Astrocyte (in vitro differentiated cells and primary cell): ENCODE results near the gene FMN2. TPM values are rescaled to one million over a fixed set of nuclear protein-coding genes. Genes with fewer than 3 reads are reported as not detected.

Source experiments
- DNase-seq: peaks from one replicate; pipeline ENCODE4 v3.0.0-alpha.2; 2010; ENCODE audit warnings: low read depth
- FAIRE-seq: peaks from 2 replicates; lab custom pipeline; 2011; peaks lifted over from hg19 to GRCh38; lab: Jason Lieb, UNC
- H2AFZ ChIP-seq: 2 replicates; pipeline ENCODE4 v1.6.0; 2012; ENCODE audit warnings: low read depth, low read length, inconsistent platforms
- H3K27ac ChIP-seq: 2 replicates; pipeline ENCODE4 v1.5.1; 2011; ENCODE audit warnings: low read depth, low read length, inconsistent platforms
- H3K27me3 ChIP-seq: 2 replicates; pipeline ENCODE4 v1.6.0; 2011; ENCODE audit warnings: low read length, inconsistent platforms; ENCODE audit not compliant: insufficient read depth
- H3K36me3 ChIP-seq: 2 replicates; pipeline ENCODE4 v1.5.1; 2011; ENCODE audit warnings: low read length, inconsistent platforms; ENCODE audit not compliant: insufficient read depth
- H3K4me1 ChIP-seq: 2 replicates; pipeline ENCODE4 v1.5.1; 2011; ENCODE audit warnings: low read length, inconsistent platforms; ENCODE audit not compliant: insufficient read depth
- H3K4me2 ChIP-seq: 2 replicates; pipeline ENCODE4 v1.6.0; 2012; ENCODE audit warnings: low read length, inconsistent platforms
- H3K4me3 ChIP-seq: 2 replicates; pipeline ENCODE4 v1.5.1; 2011; ENCODE audit warnings: low read depth, mild to moderate bottlenecking, low read length, inconsistent platforms; ENCODE audit not compliant: insufficient read depth
- H3K79me2 ChIP-seq: 2 replicates; pipeline ENCODE4 v1.6.0; 2012; ENCODE audit warnings: mild to moderate bottlenecking, low read length, inconsistent platforms; ENCODE audit not compliant: insufficient read depth
- H3K9ac ChIP-seq: 2 replicates; pipeline ENCODE4 v1.6.0; 2012; ENCODE audit warnings: mild to moderate bottlenecking, low read length, inconsistent platforms
- H3K9me3 ChIP-seq: 2 replicates; pipeline ENCODE4 v1.5.1; 2012; ENCODE audit warnings: low read depth, mild to moderate bottlenecking, low read length, inconsistent platforms; ENCODE audit not compliant: insufficient read depth
- H4K20me1 ChIP-seq: 2 replicates; pipeline ENCODE4 v1.6.0; 2012; ENCODE audit warnings: low read length, inconsistent platforms; ENCODE audit not compliant: insufficient read depth
- H3K27ac Mint-ChIP-seq: one replicate; pipeline ENCODE4 v1.8.0; 2021; ENCODE audit warnings: mild to moderate bottlenecking, mixed read lengths; ENCODE audit not compliant: unreplicated experiment
- H3K27me3 Mint-ChIP-seq: one replicate; pipeline ENCODE4 v1.8.0; 2021; ENCODE audit warnings: low read depth, mixed read lengths; ENCODE audit not compliant: unreplicated experiment
- H3K36me3 Mint-ChIP-seq: one replicate; pipeline ENCODE4 v1.8.0; 2021; ENCODE audit warnings: low read depth, mixed read lengths; ENCODE audit not compliant: unreplicated experiment
- H3K4me1 Mint-ChIP-seq: one replicate; pipeline ENCODE4 v1.8.0; 2021; ENCODE audit warnings: low read depth, mixed read lengths; ENCODE audit not compliant: unreplicated experiment
- H3K4me3 Mint-ChIP-seq: one replicate; pipeline ENCODE4 v1.8.0; 2021; ENCODE audit warnings: mild to moderate bottlenecking, moderate library complexity, mixed read lengths; ENCODE audit not compliant: unreplicated experiment
- H3K9me3 Mint-ChIP-seq: one replicate; pipeline ENCODE4 v1.8.0; 2021; ENCODE audit warnings: mild to moderate bottlenecking, mixed read lengths; ENCODE audit not compliant: unreplicated experiment
- EZH2 ChIP-seq: IDR thresholded peaks from 2 replicates; pipeline ENCODE4 v1.6.1; 2012; ENCODE audit warnings: mild to moderate bottlenecking, low read length, inconsistent platforms; ENCODE audit not compliant: insufficient read depth
- total RNA-seq: library from RNA; stranded (reverse); gene quantifications from 2 replicates; pipeline ENCODE4 v1.2.1, GENCODE V29; 2021
- TF ChIP-seq, protein P1 (sequence below): IDR thresholded peaks from 2 replicates; pipeline ENCODE4 v1.5.1; 2011; ENCODE audit warnings: low read depth, mild to moderate bottlenecking, inconsistent platforms, low read length, moderate library complexity; ENCODE audit not compliant: insufficient read depth

FMN2 gene
- total RNA-seq, 1 donor from 2014 or later, result 2.4 TPM

GRCh38 chr1:240164742-240165141 is 73.1 kb downstream of the FMN2 start:
- Histone ChIP-seq H4K20me1 (no peaks in the 10 kb centered on the region), H3K79me2 (no peaks in the 10 kb centered on the region), H3K9me3 (no peaks in the 10 kb centered on the region), H3K4me1 (no peaks in the 10 kb centered on the region), H3K27me3 (no peaks in the 10 kb centered on the region), H3K4me3 (no peak overlapping the region), H3K4me2 (no peak overlapping the region), H3K36me3 (no peaks in the 10 kb centered on the region), H3K27ac (no peak overlapping the region), H3K9ac (no peak overlapping the region), H2AFZ (no peak overlapping the region)
- Mint-ChIP-seq H3K4me3 (no peak overlapping the region), H3K4me1 (no peaks in the 10 kb centered on the region), H3K36me3 (no peaks in the 10 kb centered on the region), H3K9me3 (peaks cover 6% of the 10 kb centered on the region), H3K27me3 (no peaks in the 10 kb centered on the region), H3K27ac (no peak overlapping the region)
- DNase-seq (no peak), FAIRE-seq (no peak)
- no peak for TF ChIP-seq EZH2
- TF ChIP-seq, protein P1, sequence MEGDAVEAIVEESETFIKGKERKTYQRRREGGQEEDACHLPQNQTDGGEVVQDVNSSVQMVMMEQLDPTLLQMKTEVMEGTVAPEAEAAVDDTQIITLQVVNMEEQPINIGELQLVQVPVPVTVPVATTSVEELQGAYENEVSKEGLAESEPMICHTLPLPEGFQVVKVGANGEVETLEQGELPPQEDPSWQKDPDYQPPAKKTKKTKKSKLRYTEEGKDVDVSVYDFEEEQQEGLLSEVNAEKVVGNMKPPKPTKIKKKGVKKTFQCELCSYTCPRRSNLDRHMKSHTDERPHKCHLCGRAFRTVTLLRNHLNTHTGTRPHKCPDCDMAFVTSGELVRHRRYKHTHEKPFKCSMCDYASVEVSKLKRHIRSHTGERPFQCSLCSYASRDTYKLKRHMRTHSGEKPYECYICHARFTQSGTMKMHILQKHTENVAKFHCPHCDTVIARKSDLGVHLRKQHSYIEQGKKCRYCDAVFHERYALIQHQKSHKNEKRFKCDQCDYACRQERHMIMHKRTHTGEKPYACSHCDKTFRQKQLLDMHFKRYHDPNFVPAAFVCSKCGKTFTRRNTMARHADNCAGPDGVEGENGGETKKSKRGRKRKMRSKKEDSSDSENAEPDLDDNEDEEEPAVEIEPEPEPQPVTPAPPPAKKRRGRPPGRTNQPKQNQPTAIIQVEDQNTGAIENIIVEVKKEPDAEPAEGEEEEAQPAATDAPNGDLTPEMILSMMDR, result no peak

DNA sequence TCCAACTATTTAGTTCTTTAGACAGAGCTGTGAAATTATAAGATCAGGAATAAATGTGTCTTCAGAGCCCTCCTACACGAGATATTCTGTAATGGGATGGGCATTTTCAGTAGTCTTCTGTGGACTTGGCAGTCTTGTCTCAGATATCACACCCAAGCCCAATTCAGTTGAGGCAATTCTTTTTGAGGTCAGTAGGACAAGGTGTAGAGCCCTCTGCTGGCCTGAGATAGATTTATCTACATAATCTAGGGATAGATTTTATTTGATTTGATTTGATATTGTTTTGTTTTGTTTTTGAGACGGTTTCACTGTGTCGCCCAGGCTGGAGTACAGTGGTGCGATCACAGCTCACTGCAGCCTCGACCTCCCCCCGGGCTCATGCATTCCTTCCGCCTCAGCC is 77.5 kb downstream of the FMN2 start:
- Histone ChIP-seq H3K4me3 (no peak overlapping the region), H3K4me2 (no peak overlapping the region), H3K27ac (no peak overlapping the region), H3K27me3 (no peaks in the 10 kb centered on the region), H2AFZ (no peak overlapping the region), H3K9me3 (no peaks in the 10 kb centered on the region), H3K36me3 (no peaks in the 10 kb centered on the region), H3K9ac (no peak overlapping the region), H3K79me2 (no peaks in the 10 kb centered on the region), H4K20me1 (no peaks in the 10 kb centered on the region), H3K4me1 (no peaks in the 10 kb centered on the region)
- FAIRE-seq (no peak), DNase-seq (no peak)
- TF ChIP-seq EZH2, result no peak
- TF ChIP-seq, protein P1, result peak; percentile 36
- Mint-ChIP-seq H3K27ac (no peak overlapping the region), H3K9me3 (no peaks in the 10 kb centered on the region), H3K4me3 (no peak overlapping the region), H3K27me3 (no peaks in the 10 kb centered on the region), H3K4me1 (no peaks in the 10 kb centered on the region), H3K36me3 (no peaks in the 10 kb centered on the region)

DNA sequence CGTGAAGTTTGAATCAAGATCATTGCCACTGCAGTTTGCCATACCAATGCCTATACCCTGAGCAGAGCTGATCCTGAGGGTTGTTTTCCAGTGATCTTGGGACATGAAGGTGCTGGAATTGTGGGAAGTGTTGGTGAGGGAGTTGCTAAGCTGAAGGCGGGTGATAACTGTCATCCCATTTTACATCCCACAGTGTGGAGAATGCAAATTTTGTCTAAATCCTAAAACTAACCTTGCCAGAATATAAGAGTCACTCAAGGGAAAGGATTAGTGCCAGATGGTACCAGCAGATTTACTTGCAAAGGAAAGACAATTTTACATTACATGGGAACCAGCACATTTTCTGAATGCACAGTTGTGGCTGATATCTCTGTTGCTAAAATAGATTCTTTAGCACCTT is 78.6 kb downstream of the FMN2 start:
- no peaks in the 10 kb centered on the region for H3K4me1 ChIP-seq

More for the DNA sequence above, 78.6 kb downstream of the FMN2 start:
- H3K79me2 ChIP-seq, result no peaks in the 10 kb centered on the region
- H3K4me1 Mint-ChIP-seq, result no peaks in the 10 kb centered on the region
- no peaks in the 10 kb centered on the region for H3K27me3 Mint-ChIP-seq
- H3K4me3 Mint-ChIP-seq, result no peak overlapping the region
- no peaks in the 10 kb centered on the region for H3K36me3 ChIP-seq
- no peak overlapping the region for H3K27ac Mint-ChIP-seq
- no peak overlapping the region for H2AFZ ChIP-seq
- H3K27ac ChIP-seq, result no peak overlapping the region
- H3K9me3 ChIP-seq, result no peaks in the 10 kb centered on the region
- H3K36me3 Mint-ChIP-seq, result no peaks in the 10 kb centered on the region
- no peak for FAIRE-seq
- no peak overlapping the region for H3K4me2 ChIP-seq
- H4K20me1 ChIP-seq, result no peaks in the 10 kb centered on the region
- no peaks in the 10 kb centered on the region for H3K9me3 Mint-ChIP-seq
- no peak overlapping the region for H3K9ac ChIP-seq
- no peak for DNase-seq
- no peak overlapping the region for H3K4me3 ChIP-seq
- TF ChIP-seq, protein P1, result no peak
- no peak for TF ChIP-seq EZH2
- no peaks in the 10 kb centered on the region for H3K27me3 ChIP-seq
